Measurements from ENCODE around the gene GDF9.

GDF9 gene

GRCh38 chr5:132825033-132825833 lies 41.0 kb downstream of the GDF9 start:
- in situ Hi-C loops (cut with HindIII; ENCODE audit: low pct_ligation_motif_present, low pct_unique_long_range_greater_than_20kb, low sequenced_read_pairs) = no loop called here

GRCh38 chr5:132824426-132824825 lies 41.8 kb downstream of the GDF9 start:
- in situ Hi-C loops (cut with HindIII; ENCODE audit: low pct_ligation_motif_present, low pct_unique_long_range_greater_than_20kb, low sequenced_read_pairs) = no loop called here
- DNase-seq = no peak

More at GRCh38 chr5:132825033-132825833, 41.0 kb downstream of the GDF9 start:
- no peak for DNase-seq

- DNase-seq = no peak
- in situ Hi-C loops (cut with HindIII; ENCODE audit: low pct_ligation_motif_present, low pct_unique_long_range_greater_than_20kb, low sequenced_read_pairs) = no loop called here
These were observed 42.7 kb downstream of the GDF9 start for GRCh38 chr5:132823481-132824050.

- DNase-seq = no peak
- in situ Hi-C loops (cut with HindIII; ENCODE audit: low pct_ligation_motif_present, low pct_unique_long_range_greater_than_20kb, low sequenced_read_pairs) = no loop called here
These were observed 43.4 kb downstream of the GDF9 start for GRCh38 chr5:132822650-132823480.

- DNase-seq = no peak
These were observed 44.5 kb downstream of the GDF9 start for GRCh38 chr5:132821791-132822190.

GRCh38 chr5:132821350-132821749 lies 44.9 kb downstream of the GDF9 start:
- no peak for DNase-seq
- in situ Hi-C loops (cut with HindIII; ENCODE audit: low pct_ligation_motif_present, low pct_unique_long_range_greater_than_20kb, low sequenced_read_pairs) = no loop called here

More at GRCh38 chr5:132821791-132822190, 44.5 kb downstream of the GDF9 start:
- in situ Hi-C loops (cut with HindIII; ENCODE audit: low pct_ligation_motif_present, low pct_unique_long_range_greater_than_20kb, low sequenced_read_pairs) = no loop called here

GRCh38 chr5:132820162-132820754 lies 46.0 kb downstream of the GDF9 start:
- in situ Hi-C loops (cut with HindIII; ENCODE audit: low pct_ligation_motif_present, low pct_unique_long_range_greater_than_20kb, low sequenced_read_pairs) = no loop called here
- DNase-seq = peak; percentile 81

GRCh38 chr5:132819468-132819867 lies 46.8 kb downstream of the GDF9 start:
- in situ Hi-C loops (cut with HindIII; ENCODE audit: low pct_ligation_motif_present, low pct_unique_long_range_greater_than_20kb, low sequenced_read_pairs) = no loop called here

GRCh38 chr5:132817011-132817410 lies 49.3 kb downstream of the GDF9 start:
- DNase-seq = no peak
- in situ Hi-C loops (cut with HindIII; ENCODE audit: low pct_ligation_motif_present, low pct_unique_long_range_greater_than_20kb, low sequenced_read_pairs) = no loop called here

More at GRCh38 chr5:132819468-132819867, 46.8 kb downstream of the GDF9 start:
- DNase-seq = no peak

- no peak for DNase-seq
- in situ Hi-C loops (cut with HindIII; ENCODE audit: low pct_ligation_motif_present, low pct_unique_long_range_greater_than_20kb, low sequenced_read_pairs) = no loop called here
These were observed 49.7 kb downstream of the GDF9 start for GRCh38 chr5:132816554-132816953.

- in situ Hi-C loops (cut with HindIII; ENCODE audit: low pct_ligation_motif_present, low pct_unique_long_range_greater_than_20kb, low sequenced_read_pairs) = no loop called here
- no peak for DNase-seq
These were observed 50.2 kb downstream of the GDF9 start for GRCh38 chr5:132816083-132816482.

GRCh38 chr5:132815454-132815853 lies 50.8 kb downstream of the GDF9 start:
- DNase-seq = no peak
- in situ Hi-C loops (cut with HindIII; ENCODE audit: low pct_ligation_motif_present, low pct_unique_long_range_greater_than_20kb, low sequenced_read_pairs) = no loop called here

- in situ Hi-C loops (cut with HindIII; ENCODE audit: low pct_ligation_motif_present, low pct_unique_long_range_greater_than_20kb, low sequenced_read_pairs) = no loop called here
- DNase-seq = no peak
These were observed 51.6 kb downstream of the GDF9 start for GRCh38 chr5:132814503-132815294.

GRCh38 chr5:132813599-132814502 lies 52.4 kb downstream of the GDF9 start:
- in situ Hi-C loops (cut with HindIII; ENCODE audit: low pct_ligation_motif_present, low pct_unique_long_range_greater_than_20kb, low sequenced_read_pairs) = no loop called here

GRCh38 chr5:132812781-132813598 lies 53.3 kb downstream of the GDF9 start, which contains the start of gene SOWAHA:
SOWAHA (plus strand) TSS chr5:132813302; CDS start chr5:132813622, 320 bp downstream.
- in situ Hi-C loops (cut with HindIII; ENCODE audit: low pct_ligation_motif_present, low pct_unique_long_range_greater_than_20kb, low sequenced_read_pairs) = no loop called here
- DNase-seq = no peak

More at GRCh38 chr5:132813599-132814502, 52.4 kb downstream of the GDF9 start:
- DNase-seq = peak; percentile 8

- in situ Hi-C loops (cut with HindIII; ENCODE audit: low pct_ligation_motif_present, low pct_unique_long_range_greater_than_20kb, low sequenced_read_pairs) = no loop called here
- no peak for DNase-seq
These were observed 54.0 kb downstream of the GDF9 start for GRCh38 chr5:132812123-132812765.
